Amygdala (tissue), 56 donors: ENCODE measurements around the gene FDPS.
"Not testable (repeated sequence)": the region's sequence is repeated elsewhere in the genome, so short reads cannot be mapped to it uniquely, and the experiment has no call there.

ENCODE experiments used
- DNase-seq, 56 donors: peaks; one replicate each; lab custom pipeline; 2025; lab: John Stamatoyannopoulos, UW

Gene FDPS

DNA sequence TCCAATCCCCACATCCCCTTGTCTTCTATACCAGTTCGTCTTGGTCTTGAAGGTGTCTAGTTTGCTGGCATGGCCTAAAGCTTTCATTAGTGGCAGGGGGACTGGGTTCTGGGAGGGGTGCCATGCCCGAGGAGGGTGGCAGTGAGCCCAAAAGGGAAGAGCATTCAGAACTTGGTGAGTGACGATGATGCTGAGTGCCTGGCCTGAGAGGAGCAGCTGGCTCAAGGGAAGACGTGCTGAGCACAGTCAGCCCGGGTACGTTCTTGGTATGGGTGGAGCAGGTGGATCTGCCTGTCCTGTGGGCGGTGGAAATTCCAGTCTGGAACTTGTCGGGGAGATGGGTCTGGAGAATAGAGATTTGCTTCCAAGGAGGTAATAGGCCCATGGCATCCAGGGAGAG, 4.6 kb downstream of the FDPS start:
- peak in 16 of 56 donors; percentile 9 to 67 (median 27) for DNase-seq

DNA sequence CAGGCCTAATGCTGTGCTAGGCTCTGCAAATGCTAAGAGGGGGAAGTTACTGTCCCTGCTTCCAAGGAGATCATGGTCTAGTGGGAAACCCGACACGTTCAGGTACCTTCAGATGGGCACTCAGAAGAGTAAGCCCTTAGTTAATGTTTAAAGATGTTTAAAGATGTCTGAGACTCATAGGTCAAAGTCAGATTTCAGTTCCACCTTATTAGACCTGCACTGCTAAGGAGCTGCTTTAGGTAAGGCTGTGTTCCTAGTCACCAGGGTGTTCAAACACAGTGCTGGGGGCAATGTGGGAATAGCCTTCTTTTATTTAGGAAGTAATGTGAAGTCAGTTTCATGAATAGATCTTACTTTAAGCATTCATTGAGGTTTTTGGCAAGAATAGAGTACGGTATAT, 8.3 kb downstream of the FDPS start:
- no peak for DNase-seq

DNA sequence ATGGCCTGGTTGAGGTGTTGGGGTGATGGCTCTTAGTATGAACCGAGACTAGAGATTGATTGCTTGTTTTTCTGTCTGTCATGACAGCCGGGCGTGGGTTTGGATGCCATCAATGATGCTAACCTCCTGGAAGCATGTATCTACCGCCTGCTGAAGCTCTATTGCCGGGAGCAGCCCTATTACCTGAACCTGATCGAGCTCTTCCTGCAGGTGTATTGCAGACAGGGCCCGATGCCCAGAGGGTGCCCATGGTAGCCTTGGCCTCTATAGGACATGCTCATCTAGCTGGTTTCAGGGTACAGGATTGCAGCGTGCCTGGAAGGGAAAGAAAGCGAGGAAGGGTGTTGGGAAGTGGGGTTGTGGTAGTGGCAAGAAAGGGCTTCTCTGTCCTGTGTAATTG, 9.4 kb downstream of the FDPS start:
- DNase-seq = no peak

DNA sequence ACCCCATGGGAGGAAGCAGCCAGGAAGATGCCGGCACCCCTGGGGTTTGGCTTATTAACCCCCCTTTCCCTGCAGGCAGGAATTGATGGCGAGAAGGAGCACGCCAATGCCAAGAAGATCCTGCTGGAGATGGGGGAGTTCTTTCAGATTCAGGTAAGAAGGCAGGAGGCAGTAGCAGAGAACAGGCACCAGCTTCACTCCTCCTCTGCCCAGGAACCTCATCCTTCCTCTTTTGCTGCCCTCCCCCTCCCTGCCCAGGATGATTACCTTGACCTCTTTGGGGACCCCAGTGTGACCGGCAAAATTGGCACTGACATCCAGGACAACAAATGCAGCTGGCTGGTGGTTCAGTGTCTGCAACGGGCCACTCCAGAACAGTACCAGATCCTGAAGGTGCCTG, 10.9 kb downstream of the FDPS start:
- DNase-seq = no peak

DNA sequence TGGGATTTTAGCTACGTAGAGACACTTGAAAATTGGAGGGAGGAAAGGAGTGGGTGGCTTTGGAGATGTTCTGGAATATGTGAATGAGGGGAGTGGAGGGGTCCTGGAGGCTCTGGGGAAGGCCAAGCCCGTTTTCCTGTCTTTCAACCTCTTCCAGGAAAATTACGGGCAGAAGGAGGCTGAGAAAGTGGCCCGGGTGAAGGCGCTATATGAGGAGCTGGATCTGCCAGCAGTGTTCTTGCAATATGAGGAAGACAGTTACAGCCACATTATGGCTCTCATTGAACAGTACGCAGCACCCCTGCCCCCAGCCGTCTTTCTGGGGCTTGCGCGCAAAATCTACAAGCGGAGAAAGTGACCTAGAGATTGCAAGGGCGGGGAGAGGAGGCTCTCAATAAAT, 11.6 kb downstream of the FDPS start:
- no peak for DNase-seq

DNA sequence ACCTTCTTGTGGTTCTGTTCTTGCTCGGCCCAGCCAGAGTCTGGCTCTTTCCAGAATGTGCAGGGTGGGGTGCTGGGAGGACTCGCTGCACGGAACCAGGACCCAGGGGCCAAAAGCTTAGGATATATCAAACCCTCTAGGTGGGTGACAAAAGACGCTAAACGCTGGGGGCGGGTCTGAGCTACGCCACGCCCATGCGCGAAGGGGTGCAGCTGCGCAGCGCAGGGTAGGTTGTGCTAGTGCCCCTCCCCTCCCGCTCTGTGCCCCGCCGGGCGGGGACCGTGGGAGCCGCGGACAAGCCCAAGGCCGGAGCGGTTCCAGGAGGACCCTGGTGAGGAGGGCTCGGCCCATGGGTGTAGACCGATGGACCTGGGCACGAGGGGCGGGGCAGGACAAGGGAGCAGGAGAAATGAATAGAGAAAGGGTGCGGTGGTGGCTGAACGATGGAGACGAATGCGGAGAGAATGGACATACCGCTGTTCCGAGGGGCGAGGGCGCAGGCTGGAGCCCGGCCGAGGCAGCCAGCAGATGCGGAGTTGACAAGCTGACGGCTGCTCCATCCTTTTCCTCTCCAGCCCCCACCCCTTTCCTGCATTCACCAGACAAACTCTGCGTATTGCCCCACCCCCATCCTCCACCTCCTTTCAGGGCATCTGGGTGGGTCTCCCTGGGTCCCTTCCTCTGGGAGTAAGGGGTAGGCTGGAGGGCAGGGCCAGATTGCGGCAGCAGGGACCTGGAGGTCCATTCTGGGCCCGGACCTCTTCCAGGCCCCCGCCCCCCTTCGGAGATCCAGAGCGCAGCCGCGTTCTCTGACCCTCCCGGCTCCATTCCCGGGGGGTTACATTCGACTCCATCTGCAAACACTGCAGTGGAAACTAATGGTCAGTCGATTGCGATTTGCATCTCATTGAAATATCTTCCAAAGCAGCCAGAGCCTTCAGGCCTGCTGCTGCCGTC, 12.3 kb downstream of the FDPS start, which contains the start of gene RUSC1:
RUSC1 (plus strand) TSS at position 234 of the 957 bp plus-strand sequence. CDS start 880 bp downstream, outside the sequence.
- peak in 53 of 56 donors; percentile 5 to 90 (median 62) for DNase-seq

DNA sequence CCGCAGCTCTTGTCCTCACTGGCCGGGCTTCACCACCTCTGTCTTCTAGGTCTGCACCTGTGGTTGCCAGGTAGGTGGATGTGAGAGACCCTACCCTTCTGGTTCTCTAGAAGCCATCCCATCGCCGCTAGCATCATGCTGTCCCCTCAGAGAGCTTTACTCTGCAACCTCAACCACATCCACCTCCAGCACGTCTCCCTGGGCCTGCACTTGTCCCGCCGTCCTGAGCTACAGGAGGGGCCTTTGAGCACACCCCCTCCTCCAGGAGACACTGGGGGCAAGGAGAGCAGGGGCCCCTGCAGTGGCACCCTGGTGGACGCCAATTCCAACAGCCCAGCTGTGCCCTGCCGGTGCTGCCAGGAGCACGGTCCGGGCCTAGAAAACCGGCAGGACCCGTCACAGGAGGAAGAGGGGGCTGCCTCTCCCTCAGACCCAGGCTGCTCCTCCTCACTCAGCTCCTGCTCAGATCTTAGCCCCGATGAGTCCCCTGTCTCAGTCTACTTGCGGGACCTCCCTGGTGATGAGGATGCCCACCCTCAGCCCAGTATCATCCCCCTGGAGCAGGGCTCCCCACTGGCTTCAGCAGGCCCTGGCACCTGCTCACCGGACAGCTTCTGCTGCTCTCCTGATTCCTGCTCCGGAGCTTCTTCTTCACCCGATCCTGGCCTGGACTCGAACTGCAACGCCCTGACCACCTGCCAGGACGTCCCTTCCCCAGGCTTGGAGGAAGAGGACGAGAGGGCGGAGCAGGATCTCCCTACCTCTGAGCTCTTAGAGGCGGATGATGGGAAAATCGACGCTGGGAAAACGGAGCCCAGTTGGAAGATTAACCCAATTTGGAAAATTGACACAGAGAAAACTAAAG, 13.2 kb downstream of the FDPS start:
- peak in 2 of 56 donors; percentile 28 to 32 for DNase-seq

DNA sequence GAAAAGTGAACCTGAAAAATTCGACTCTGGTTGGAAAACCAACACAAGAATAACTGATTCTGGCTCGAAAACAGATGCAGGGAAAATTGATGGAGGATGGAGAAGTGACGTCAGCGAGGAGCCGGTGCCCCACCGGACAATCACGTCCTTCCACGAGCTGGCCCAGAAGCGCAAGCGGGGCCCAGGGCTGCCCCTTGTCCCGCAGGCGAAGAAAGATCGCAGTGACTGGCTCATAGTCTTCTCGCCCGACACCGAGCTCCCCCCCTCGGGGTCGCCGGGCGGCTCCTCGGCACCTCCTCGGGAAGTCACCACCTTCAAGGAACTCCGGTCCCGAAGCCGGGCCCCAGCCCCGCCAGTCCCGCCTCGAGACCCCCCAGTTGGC, 13.9 kb downstream of the FDPS start:
- DNase-seq = peak in 11 of 56 donors; percentile 23 to 78 (median 54)

DNA sequence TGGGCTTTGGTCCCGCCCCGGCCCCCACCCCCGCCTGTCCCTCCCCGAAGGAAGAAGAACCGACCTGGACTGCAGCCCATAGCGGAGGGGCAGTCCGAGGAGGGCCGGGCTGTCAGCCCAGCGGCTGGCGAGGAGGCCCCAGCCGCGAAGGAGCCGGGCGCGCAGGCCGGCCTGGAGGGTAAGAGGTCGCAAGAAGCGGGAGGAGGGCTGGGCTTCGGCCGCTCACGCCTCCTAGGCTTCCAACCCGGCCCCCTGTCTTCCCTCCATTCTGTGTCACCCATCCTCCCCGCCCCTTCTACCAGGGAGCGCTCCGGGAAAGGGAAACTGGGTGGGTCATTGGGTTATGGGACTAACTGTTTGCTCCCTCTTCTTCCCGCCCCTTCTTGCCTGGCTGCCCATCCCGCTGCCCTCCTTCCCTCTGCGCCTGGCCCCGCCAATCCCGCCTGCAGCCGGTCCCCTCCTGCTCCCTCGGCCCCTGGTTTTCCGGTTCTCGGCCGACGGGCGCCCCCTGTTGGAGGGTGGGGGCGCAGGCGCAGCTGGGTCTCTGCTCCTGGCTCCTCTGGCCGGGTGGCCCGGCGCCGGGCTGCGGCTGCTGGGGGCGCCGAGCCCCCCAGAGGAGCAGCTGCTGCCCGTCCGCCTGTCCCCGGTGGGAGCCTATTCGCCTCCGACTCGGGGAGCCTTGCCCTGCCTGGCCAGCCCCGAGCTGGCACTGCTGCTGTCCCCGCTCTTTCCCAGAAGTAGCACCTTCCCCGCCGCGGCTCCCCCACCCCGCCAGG, 14.5 kb downstream of the FDPS start:
- peak in 54 of 56 donors; percentile 38 to 86 (median 72) for DNase-seq

DNA sequence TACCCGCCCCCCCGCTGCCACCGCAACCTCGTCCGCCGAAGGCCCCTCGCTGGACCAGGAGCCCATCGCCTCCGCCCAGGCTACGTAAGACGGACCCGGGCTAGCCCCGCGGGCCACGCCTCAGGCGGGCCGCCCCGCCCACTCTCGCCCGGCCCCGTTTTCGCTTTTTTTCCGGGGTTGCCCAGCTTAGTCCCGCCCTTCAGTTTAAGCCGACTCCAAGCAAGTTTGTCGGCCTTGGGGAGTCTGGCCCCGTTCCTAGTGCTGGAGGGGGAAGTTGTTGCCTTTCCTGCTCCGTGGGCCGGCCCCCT, 15.0 kb downstream of the FDPS start:
- peak in 50 of 56 donors; percentile 39 to 92 (median 72) for DNase-seq

DNA sequence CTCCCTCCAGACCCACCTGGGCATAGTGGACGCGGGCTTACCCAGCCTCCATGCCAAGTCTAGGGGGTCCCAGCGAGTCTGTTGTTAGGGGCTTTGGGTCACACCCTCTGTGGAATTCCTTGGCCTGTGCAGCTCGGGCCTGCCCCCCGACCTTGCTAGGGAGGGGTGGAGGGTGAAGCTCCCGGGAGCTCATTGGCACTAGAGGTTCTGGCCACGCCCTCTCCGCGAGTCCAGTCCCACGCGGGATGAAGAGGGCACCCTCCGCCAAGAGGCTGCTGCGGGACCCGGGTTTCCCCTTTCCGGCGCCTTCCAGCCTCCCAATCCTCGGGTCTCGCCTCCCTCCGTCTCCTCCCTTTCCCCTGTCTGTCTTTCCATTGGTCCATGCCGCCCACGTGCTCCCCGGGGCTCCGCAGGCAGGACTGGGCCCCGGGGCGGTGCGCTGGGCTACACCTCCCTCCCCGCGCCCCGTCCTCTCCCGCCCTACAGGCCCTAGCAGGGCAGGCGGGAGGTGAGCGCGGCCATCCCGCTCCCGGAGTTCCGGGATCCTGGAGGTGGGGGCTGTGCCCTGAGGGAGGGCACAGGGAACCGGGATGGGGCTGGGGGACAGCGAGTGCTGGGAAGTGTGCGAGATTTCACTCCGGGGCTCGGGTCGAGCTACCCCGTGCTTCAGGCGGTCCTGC, 15.5 kb downstream of the FDPS start:
- DNase-seq = peak; percentile 49 to 96 (median 88)

DNA sequence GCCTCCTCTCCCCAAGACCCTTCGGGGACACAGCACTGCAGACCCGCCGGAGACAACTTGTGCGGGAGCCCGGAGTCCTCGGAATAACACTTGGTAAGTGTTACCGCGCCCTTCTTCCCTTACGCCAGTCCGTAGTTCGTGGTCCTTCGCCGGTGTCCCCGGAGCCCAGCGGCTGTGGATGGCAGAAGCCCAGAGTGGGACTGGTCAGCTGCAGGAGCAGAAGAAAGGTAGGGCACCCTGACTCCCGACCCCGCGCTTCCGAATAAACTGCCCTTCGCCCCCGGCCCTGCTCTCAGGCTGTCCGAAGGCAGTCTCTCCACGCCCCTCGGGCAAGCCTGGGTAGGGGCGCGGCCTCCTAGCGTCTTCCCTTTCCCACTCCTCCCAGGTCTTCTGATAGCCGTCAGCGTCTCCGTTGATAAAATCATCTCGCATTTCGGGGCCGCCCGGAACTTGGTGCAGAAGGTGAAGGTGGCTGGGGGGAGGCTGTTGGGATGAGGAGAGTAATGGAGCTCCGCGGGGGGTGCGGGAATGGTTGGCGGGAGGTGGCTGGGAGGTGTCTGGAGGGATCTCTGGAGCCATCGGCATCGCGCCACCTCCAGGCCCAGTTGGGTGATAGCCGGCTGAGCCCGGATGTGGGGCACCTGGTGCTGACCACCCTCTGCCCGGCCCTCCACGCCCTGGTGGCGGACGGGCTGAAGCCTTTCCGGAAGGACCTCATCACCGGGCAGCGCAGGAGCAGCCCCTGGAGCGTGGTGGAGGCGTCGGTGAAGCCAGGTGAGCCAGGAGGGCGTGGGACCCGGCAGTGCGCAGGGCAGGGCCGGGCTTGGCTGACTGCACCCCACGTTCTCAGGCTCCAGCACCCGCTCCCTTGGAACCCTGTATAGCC, 16.3 kb downstream of the FDPS start:
- DNase-seq = peak in 7 of 56 donors; percentile 6 to 56 (median 50)

DNA sequence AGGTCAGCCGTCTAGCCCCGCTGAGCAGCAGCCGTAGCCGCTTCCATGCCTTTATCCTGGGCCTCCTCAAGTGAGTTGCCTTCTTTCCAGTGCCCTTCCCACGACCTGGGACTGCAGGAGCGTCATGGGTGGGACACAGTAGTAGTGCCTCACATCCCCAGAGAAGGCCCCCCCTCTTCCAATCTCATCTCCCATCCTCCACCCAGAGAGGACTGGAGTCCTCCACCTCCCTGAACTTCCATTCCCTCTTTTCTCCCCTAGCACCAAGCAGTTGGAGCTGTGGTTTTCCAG, 16.9 kb downstream of the FDPS start:
- DNase-seq = no peak

DNA sequence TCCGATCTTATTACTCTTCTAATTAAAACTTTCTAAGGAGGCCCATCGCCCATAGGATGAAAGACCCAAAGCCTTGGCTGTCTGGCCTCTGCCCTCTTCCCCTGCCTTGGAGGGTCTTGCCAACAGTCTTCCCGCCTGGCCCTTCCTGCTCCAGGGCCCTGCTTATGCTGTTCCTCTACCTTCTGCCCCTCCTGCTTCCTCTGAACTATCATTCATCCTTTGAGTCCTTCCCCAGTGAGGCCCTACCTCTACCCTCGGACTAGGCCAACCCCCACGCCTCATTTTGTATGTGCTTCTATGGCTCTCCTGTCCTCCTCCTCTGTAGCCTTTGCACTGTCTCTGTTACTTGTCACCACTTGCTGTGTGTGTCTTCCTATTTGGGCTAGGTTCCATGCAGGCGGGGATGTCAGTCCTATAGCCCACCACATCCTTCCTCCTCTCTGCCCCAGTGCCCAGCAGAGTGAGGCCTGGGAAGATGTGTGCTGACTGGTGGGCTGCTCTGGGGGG, 17.4 kb downstream of the FDPS start:
- no peak for DNase-seq

DNA sequence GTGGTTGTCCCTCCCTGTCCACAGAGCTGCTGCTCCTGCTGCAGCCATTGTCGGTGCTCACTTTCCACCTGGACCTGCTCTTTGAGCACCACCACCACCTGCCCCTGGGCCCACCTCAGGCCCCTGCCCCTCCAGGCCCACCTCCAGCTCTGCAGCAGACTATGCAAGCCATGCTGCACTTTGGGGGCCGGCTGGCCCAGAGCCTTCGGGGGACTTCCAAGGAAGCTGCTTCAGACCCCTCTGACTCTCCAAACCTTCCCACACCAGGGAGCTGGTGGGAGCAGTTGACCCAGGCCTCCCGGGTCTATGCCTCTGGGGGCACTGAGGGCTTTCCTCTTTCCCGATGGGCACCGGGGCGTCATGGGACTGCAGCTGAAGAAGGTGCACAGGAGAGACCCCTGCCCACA, 18.0 kb downstream of the FDPS start:
- no peak for DNase-seq

DNA sequence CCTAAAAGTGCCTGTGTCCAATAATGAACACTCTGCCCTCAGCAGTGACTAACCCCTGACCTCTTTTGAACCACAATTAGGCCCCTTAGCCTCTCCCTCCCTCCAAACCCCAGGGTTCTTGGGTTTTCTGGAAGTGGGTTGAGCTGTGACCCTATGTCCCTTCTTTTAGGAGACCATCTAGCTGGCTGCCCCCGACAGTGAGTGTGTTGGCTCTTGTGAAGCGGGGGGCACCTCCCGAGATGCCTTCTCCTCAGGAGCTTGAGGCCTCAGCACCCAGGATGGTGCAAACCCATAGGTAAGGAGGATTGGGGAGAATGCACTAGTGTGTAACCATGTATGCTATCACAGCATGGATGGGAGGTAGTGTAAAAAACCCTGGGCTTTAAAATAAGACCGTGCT, 19.3 kb downstream of the FDPS start:
- DNase-seq = no peak

DNA sequence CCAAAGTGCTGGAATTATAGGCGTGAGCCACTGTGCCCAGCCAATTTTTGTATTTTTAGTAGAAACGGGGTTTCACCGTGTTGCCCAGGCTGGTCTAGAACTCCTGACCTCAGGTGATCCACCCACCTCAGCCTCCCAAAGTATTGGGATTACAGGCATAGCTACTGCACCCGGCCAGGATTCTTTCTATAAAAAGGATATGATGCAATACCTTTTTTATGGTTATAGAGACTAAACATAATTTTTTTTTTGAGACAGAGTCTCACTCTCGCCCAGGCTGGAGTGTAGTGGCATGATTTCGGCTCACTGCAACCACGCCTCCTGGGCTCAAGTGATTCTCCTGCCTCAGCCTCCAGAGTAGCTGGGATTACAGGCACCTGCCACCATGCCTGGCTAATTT, 20.2 kb downstream of the FDPS start:
- DNase-seq = not testable (repeated sequence)

DNA sequence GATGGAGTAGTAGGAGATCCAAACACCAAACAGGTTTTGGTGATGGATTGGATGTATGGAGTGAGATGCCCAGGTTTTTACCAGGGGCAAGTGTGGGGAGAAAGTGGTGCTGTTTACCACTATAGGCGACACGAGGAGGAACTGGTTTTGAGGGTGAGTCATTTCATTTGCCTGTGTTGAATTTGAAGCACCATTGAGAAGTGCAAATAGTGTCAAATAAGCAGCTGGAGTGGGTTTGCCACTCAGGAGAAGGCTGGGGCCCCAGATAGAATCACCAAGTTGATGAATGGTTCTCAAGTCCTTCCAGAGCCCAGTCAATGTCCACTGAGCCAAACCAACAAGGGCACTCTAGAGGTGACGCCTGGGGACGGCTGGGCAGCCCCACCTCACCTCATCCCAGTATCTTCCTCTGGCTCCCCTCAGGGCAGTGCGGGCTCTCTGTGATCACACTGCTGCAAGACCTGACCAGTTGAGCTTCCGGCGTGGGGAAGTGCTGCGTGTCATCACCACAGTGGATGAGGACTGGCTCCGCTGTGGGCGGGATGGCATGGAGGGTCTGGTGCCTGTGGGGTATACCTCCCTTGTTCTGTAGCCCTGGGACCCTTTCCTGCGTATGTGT, 21.4 kb downstream of the FDPS start:
- no peak for DNase-seq

DNA sequence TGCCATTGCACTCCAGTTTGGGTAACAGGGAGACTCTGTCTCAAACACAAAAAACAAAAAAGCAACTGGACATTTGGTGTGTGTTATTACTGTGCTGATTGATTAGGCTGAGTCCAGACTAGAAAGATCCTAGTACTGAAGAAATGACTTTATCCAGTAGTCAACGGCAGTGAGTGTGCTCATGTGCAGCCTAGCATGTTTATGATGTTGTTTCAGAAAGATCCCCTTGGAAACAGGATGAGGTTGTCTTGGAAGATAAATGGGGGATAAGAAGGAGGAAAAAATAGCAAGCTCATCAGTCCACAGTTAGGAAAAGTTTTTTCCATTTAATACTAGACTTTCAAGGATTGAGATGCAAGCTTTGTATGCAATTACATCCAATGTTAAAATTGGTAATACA, 26.3 kb downstream of the FDPS start:
- DNase-seq = no peak
